Endodermal cell (in vitro differentiated cells): Measurements from ENCODE around the gene ETFA. TPM values are rescaled to one million over a fixed set of nuclear protein-coding genes. Genes with fewer than 3 reads are reported as not detected.
A peak's percentile ranks its signal among the peaks of the same experiment; 100 is the strongest.

Source experiments
- DNase-seq: peaks from one replicate; pipeline ENCODE4 v3.0.0-alpha.2; 2017
- H3K27ac ChIP-seq: 2 replicates; pipeline ENCODE4 v1.5.1; 2013; ENCODE audit warnings: mild to moderate bottlenecking, low read depth, low read length, moderate library complexity
- H3K27me3 ChIP-seq: 2 replicates; pipeline ENCODE4 v1.6.1; 2013; ENCODE audit warnings: mild to moderate bottlenecking, low read length, moderate library complexity; ENCODE audit not compliant: insufficient read depth, control insufficient read depth, poor library complexity, severe bottlenecking
- H3K36me3 ChIP-seq: 2 replicates; pipeline ENCODE4 v1.7.0; 2013; ENCODE audit warnings: mild to moderate bottlenecking, low read length, moderate library complexity; ENCODE audit not compliant: control insufficient read depth, insufficient read depth
- H3K4me1 ChIP-seq: one replicate; pipeline ENCODE4 v1.7.0; 2013; ENCODE audit warnings: low read length; ENCODE audit not compliant: control insufficient read depth, insufficient read depth
- H3K4me3 ChIP-seq: 2 replicates; pipeline ENCODE4 v1.5.1; 2013; ENCODE audit warnings: mild to moderate bottlenecking, low read length, moderate library complexity
- H3K9ac ChIP-seq: 2 replicates; pipeline ENCODE4 v1.6.1; 2013; ENCODE audit warnings: mild to moderate bottlenecking, low read length, moderate library complexity; ENCODE audit not compliant: poor library complexity, severe bottlenecking; ENCODE audit errors: extremely low read depth
- H3K9me3 ChIP-seq: 2 replicates; pipeline ENCODE4 v1.6.1; 2013; ENCODE audit warnings: mild to moderate bottlenecking, low read length, moderate library complexity; ENCODE audit not compliant: control insufficient read depth
- H3K27ac Mint-ChIP-seq: 2 replicates; pipeline ENCODE4 v1.8.0; 2020; ENCODE audit warnings: mixed read lengths
- H3K27me3 Mint-ChIP-seq: 2 replicates; pipeline ENCODE4 v1.8.0; 2021; ENCODE audit warnings: mild to moderate bottlenecking, mixed read lengths; ENCODE audit not compliant: insufficient read depth
- H3K36me3 Mint-ChIP-seq: 2 replicates; pipeline ENCODE4 v1.8.0; 2020; ENCODE audit warnings: low read depth, mixed read lengths
- H3K4me1 Mint-ChIP-seq: 2 replicates; pipeline ENCODE4 v1.8.0; 2020; ENCODE audit warnings: mixed read lengths
- H3K4me3 Mint-ChIP-seq: 2 replicates; pipeline ENCODE4 v1.8.0; 2020; ENCODE audit warnings: mild to moderate bottlenecking, moderate library complexity, mixed read lengths
- H3K9me3 Mint-ChIP-seq: 2 replicates; pipeline ENCODE4 v1.8.0; 2020; ENCODE audit warnings: mild to moderate bottlenecking, mixed read lengths
- CTCF ChIP-seq: fragments of 200-600 bp; sonication (generic); conservative IDR thresholded peaks from 2 replicates; pipeline ENCODE4 v1.5.0; 2021; ENCODE audit warnings: antibody characterized with exemption, mild to moderate bottlenecking
- WGBS, 2 experiments: methylation state at CpG; one replicate each; pipeline versions ENCODE4 v1.1.5 to v1.1.7; 2013; ENCODE audit warnings: missing lambda C conversion rate in 2 of 2, mixed read lengths in 1 of 2; ENCODE audit not compliant: insufficient coverage in 1 of 2, insufficient read length in 1 of 2; 5-methylcytosine and 5-hydroxymethylcytosine counted together
- total RNA-seq, 2 donors: library from RNA; stranded (reverse); fragmentation: NEBNext Ultra II Directional in 1 of 2; extraction: Animal tissue kit (Norgen Biotek cat#: 25700) in 1 of 2; gene quantifications; 2 replicates in 1 of 2; 3 replicates in 1 of 2; pipeline ENCODE4 v1.2.1, GENCODE V29; 2021

Gene ETFA
- total RNA-seq, 2 donors from 2014 or later: 142 to 157 TPM

GRCh38 chr15:76252249-76252648 is 59.0 kb downstream of the ETFA start:
- Histone ChIP-seq H3K4me3 (peak overlapping the region; percentile 9), H3K9me3 (peaks cover 17% of the 10 kb centered on the region), H3K27me3 (no peaks in the 10 kb centered on the region), H3K27ac (no peak overlapping the region), H3K4me1 (peaks cover 9% of the 10 kb centered on the region), H3K9ac (no peak overlapping the region), H3K36me3 (peaks cover 20% of the 10 kb centered on the region)
- Mint-ChIP-seq H3K9me3 (peaks cover 3% of the 10 kb centered on the region), H3K27me3 (no peaks in the 10 kb centered on the region), H3K4me3 (no peak overlapping the region), H3K4me1 (peaks cover 23% of the 10 kb centered on the region), H3K36me3 (peaks cover 25% of the 10 kb centered on the region), H3K27ac (no peak overlapping the region)
- TF ChIP-seq CTCF: no peak
- 52% methylated on average over 2 of the region's 2 CpGs for WGBS, 2 experiments
- peak; percentile 47 for DNase-seq

GRCh38 chr15:76251717-76252116 is 59.6 kb downstream of the ETFA start:
- no peaks in the 10 kb centered on the region for H3K27me3 ChIP-seq
- H3K4me3 ChIP-seq: no peak overlapping the region
- TF ChIP-seq CTCF: no peak
- no peaks in the 10 kb centered on the region for H3K9me3 Mint-ChIP-seq
- peaks cover 25% of the 10 kb centered on the region for H3K36me3 Mint-ChIP-seq
- peaks cover 13% of the 10 kb centered on the region for H3K9me3 ChIP-seq
- no peak for DNase-seq
- WGBS, 2 experiments: 90 to 91% methylated on average over 2 to 4 of the region's 4 CpGs
- no peak overlapping the region for H3K27ac Mint-ChIP-seq
- peaks cover 9% of the 10 kb centered on the region for H3K4me1 ChIP-seq
- no peak overlapping the region for H3K4me3 Mint-ChIP-seq
- H3K4me1 Mint-ChIP-seq: peaks cover 23% of the 10 kb centered on the region
- H3K36me3 ChIP-seq: peaks cover 19% of the 10 kb centered on the region
- H3K27me3 Mint-ChIP-seq: no peaks in the 10 kb centered on the region
- no peak overlapping the region for H3K27ac ChIP-seq
- no peak overlapping the region for H3K9ac ChIP-seq

- Histone ChIP-seq H3K36me3 (peaks cover 19% of the 10 kb centered on the region), H3K27ac (no peak overlapping the region), H3K4me1 (no peaks in the 10 kb centered on the region), H3K4me3 (no peak overlapping the region), H3K27me3 (no peaks in the 10 kb centered on the region), H3K9ac (no peak overlapping the region), H3K9me3 (no peaks in the 10 kb centered on the region)
- no peak for DNase-seq
- no peaks in the 10 kb centered on the region for H3K9me3 Mint-ChIP-seq
- WGBS, 2 experiments: 100% methylated on average over 1 of the region's 1 CpG; no CpG with 5 or more reads in 1 of the 2 experiments
- H3K36me3 Mint-ChIP-seq: peaks cover 27% of the 10 kb centered on the region
- H3K27ac Mint-ChIP-seq: no peak overlapping the region
- no peaks in the 10 kb centered on the region for H3K4me1 Mint-ChIP-seq
- no peak overlapping the region for H3K4me3 Mint-ChIP-seq
- no peaks in the 10 kb centered on the region for H3K27me3 Mint-ChIP-seq
- TF ChIP-seq CTCF: no peak
Measured at GRCh38 chr15:76245072-76245610, 66.1 kb downstream of the ETFA start.
